SK-N-SH (cell line): Measurements from ENCODE around the gene KLHL12. TPM values are rescaled to one million over a fixed set of nuclear protein-coding genes. Genes with fewer than 3 reads are reported as not detected.
A peak's percentile ranks its signal among the peaks of the same experiment; 100 is the strongest.

Source experiments
- CTCF ChIA-PET: fragments of 300-600, 350-600 bp; formaldehyde crosslinking; extraction: SDS; loops from one replicate; lab custom pipeline; 2021; lab: Yijun Ruan, JAX
- POLR2A ChIA-PET: fragments of 350-600 bp; sonication (Branson Sonifier 250); formaldehyde crosslinking; extraction: SDS; loops from one replicate; lab custom pipeline; 2020; ENCODE audit warnings: antibody characterized with exemption, inconsistent platforms; lab: Yijun Ruan, JAX
- DNase-seq: peaks from one replicate; pipeline ENCODE4 v3.0.0; 2012
- H2AFZ ChIP-seq: fragments of 200-600 bp; sonication (generic); 2 replicates; pipeline ENCODE4 v1.8.1; 2016; ENCODE audit warnings: antibody characterized with exemption, mild to moderate bottlenecking, low read depth
- H3F3A ChIP-seq: fragments of 200-600 bp; sonication (generic); replicated peaks from 2 replicates; pipeline ENCODE3; 2016; ENCODE audit warnings: antibody characterized with exemption, mild to moderate bottlenecking; ENCODE audit not compliant: insufficient read depth
- H3K27ac ChIP-seq, 2 experiments: fragments of 200-500 bp in 1 of 2; fragments of 200-600 bp in 1 of 2; sonication (Bioruptor generic) in 1 of 2; sonication (generic), shearing (Covaris generic) in 1 of 2; 2 replicates each; pipeline versions ENCODE4 v1.5.1 to v1.6.1; 2014 to 2016; ENCODE audit warnings: low read depth in 2 of 2, inconsistent platforms in 1 of 2, low read length in 1 of 2, mild to moderate bottlenecking in 1 of 2, mixed read lengths in 1 of 2
- H3K27me3 ChIP-seq: fragments of 200-600 bp; sonication (generic), shearing (Covaris generic); 2 replicates; pipeline ENCODE4 v1.6.1; 2016; ENCODE audit warnings: mixed run types; ENCODE audit not compliant: insufficient read depth
- H3K36me3 ChIP-seq, 2 experiments: fragments of 200-500 bp in 1 of 2; fragments of 200-600 bp in 1 of 2; sonication (Bioruptor generic) in 1 of 2; sonication (generic) in 1 of 2; replicated peaks in 1 of 2; 2 replicates each; pipeline versions ENCODE3 to v1.5.1; 2014 to 2016; ENCODE audit warnings: low read length in 1 of 2, mild to moderate bottlenecking in 1 of 2; ENCODE audit not compliant: insufficient read depth in 2 of 2, control insufficient read depth in 1 of 2
- H3K4me1 ChIP-seq, 2 experiments: fragments of 200-500 bp in 1 of 2; fragments of 200-600 bp in 1 of 2; sonication (Bioruptor generic) in 1 of 2; sonication (generic), shearing (Covaris generic) in 1 of 2; 2 replicates each; pipeline versions ENCODE4 v1.5.1 to v1.6.1; 2014 to 2016; ENCODE audit warnings: low read depth in 1 of 2, low read length in 1 of 2, mixed run types in 1 of 2; ENCODE audit not compliant: insufficient read depth in 2 of 2, control insufficient read depth in 1 of 2
- H3K4me2 ChIP-seq: fragments of 200-600 bp; sonication (generic), shearing (Covaris generic); 2 replicates; pipeline ENCODE4 v1.6.1; 2017; ENCODE audit warnings: mixed run types
- H3K4me3 ChIP-seq, 2 experiments: fragments of 200-500 bp in 1 of 2; fragments of 200-600 bp in 1 of 2; sonication (Bioruptor generic) in 1 of 2; sonication (generic), shearing (Covaris generic) in 1 of 2; 2 replicates each; pipeline versions ENCODE4 v1.5.1 to v1.8.1; 2014 to 2016; ENCODE audit warnings: low read depth in 2 of 2, inconsistent platforms in 1 of 2, low read length in 1 of 2, mild to moderate bottlenecking in 1 of 2, mixed read lengths in 1 of 2, moderate library complexity in 1 of 2
- H3K79me2 ChIP-seq: fragments of 200-600 bp; sonication (generic); 2 replicates; pipeline ENCODE4 v1.8.1; 2017; ENCODE audit warnings: mild to moderate bottlenecking; ENCODE audit not compliant: insufficient read depth
- H3K9ac ChIP-seq: fragments of 200-600 bp; sonication (generic); 2 replicates; pipeline ENCODE4 v1.6.1; 2017; ENCODE audit warnings: mixed run types
- H3K9me2 ChIP-seq: fragments of 200-600 bp; sonication (generic); 2 replicates; pipeline ENCODE4 v1.6.1; 2017; ENCODE audit warnings: mixed run types
- H3K9me3 ChIP-seq: fragments of 200-600 bp; sonication (generic); 2 replicates; pipeline ENCODE4 v1.6.1; 2017; ENCODE audit warnings: mixed run types, mild to moderate bottlenecking, moderate library complexity
- H4K20me1 ChIP-seq: fragments of 200-600 bp; sonication (generic); 2 replicates; pipeline ENCODE4 v1.6.1; 2017; ENCODE audit warnings: mild to moderate bottlenecking, mixed run types; ENCODE audit not compliant: insufficient read depth
- CHD2 ChIP-seq: fragments of 150-350 bp; IDR thresholded peaks from 2 replicates; pipeline ENCODE4 v1.6.1; 2018; ENCODE audit warnings: low read length; ENCODE audit not compliant: partially characterized antibody
- ELF1 ChIP-seq: IDR thresholded peaks from 2 replicates; pipeline ENCODE4 v1.4.0; 2012
- EP300 ChIP-seq, 2 experiments: IDR thresholded peaks; 2 replicates each; pipeline versions ENCODE4 v1.4.0 to v1.6.1; 2012; ENCODE audit warnings: borderline replicate concordance in 1 of 2, low read depth in 1 of 2, low read length in 1 of 2
- EZH2phosphoT487 ChIP-seq: fragments of 200-600 bp; sonication (generic); IDR thresholded peaks from 2 replicates; pipeline ENCODE4 v1.6.1; 2017; ENCODE audit warnings: low read depth, mixed run types, mild to moderate bottlenecking, antibody characterized with exemption, moderate library complexity, borderline replicate concordance
- FOSL2 ChIP-seq: IDR thresholded peaks from 2 replicates; pipeline ENCODE4 v1.4.0; 2012; ENCODE audit warnings: low read depth, mild to moderate bottlenecking, moderate library complexity, borderline replicate concordance
- GABPA ChIP-seq: IDR thresholded peaks from 2 replicates; pipeline ENCODE4 v1.4.0; 2012; ENCODE audit warnings: low read depth, mild to moderate bottlenecking
- GATA2 ChIP-seq: sonication (generic); formaldehyde crosslinking; IDR thresholded peaks from 2 replicates; pipeline ENCODE4 v1.5.0; 2020; ENCODE audit warnings: mild to moderate bottlenecking, missing genetic modification reagents
- IRF3 ChIP-seq: fragments of 150-350 bp; IDR thresholded peaks from 2 replicates; pipeline ENCODE4 v1.6.1; 2016; ENCODE audit warnings: mild to moderate bottlenecking, low read depth, low read length
- MAX ChIP-seq: IDR thresholded peaks from 2 replicates; pipeline ENCODE4 v1.4.0; 2012; ENCODE audit warnings: low read depth
- MXI1 ChIP-seq: IDR thresholded peaks from 2 replicates; pipeline ENCODE4 v1.6.1; 2012; ENCODE audit warnings: mild to moderate bottlenecking, low read depth, low read length, improper control_type of control experiment
- PBX3 ChIP-seq: IDR thresholded peaks from 2 replicates; pipeline ENCODE4; 2012
- POLR2AphosphoS5 ChIP-seq: IDR thresholded peaks from 2 replicates; pipeline ENCODE4 v1.6.1; 2012; ENCODE audit warnings: low read depth, low read length
- RAD21 ChIP-seq: IDR thresholded peaks from 2 replicates; pipeline ENCODE4 v1.6.1; 2012; ENCODE audit warnings: mild to moderate bottlenecking, low read length
- RCOR1 ChIP-seq: fragments of 150-350 bp; IDR thresholded peaks from 2 replicates; pipeline ENCODE4 v1.6.1; 2017; ENCODE audit warnings: antibody characterized with exemption, low read length
- REST ChIP-seq: IDR thresholded peaks from 2 replicates; pipeline ENCODE4 v1.6.1; 2012; ENCODE audit warnings: mild to moderate bottlenecking, low read depth, low read length, moderate library complexity
- RFX5 ChIP-seq: IDR thresholded peaks from 2 replicates; pipeline ENCODE4 v1.6.1; 2012; ENCODE audit warnings: mild to moderate bottlenecking, improper control_type of control experiment, low read length
- RXRA ChIP-seq: IDR thresholded peaks from 2 replicates; pipeline ENCODE4 v1.4.0; 2012; ENCODE audit warnings: low read depth, mild to moderate bottlenecking, borderline replicate concordance
- SMC3 ChIP-seq: IDR thresholded peaks from 2 replicates; pipeline ENCODE4 v1.6.1; 2012; ENCODE audit warnings: low read depth, low read length, improper control_type of control experiment
- TAF1 ChIP-seq: IDR thresholded peaks from 2 replicates; pipeline ENCODE4 v1.6.1; 2012; ENCODE audit warnings: low read depth, mild to moderate bottlenecking, low read length, moderate library complexity, borderline replicate concordance
- TCF12 ChIP-seq: IDR thresholded peaks from 2 replicates; pipeline ENCODE4 v1.4.0; 2012
- USF1 ChIP-seq: IDR thresholded peaks from 2 replicates; pipeline ENCODE4 v1.4.0; 2012; ENCODE audit warnings: low read depth, borderline replicate concordance
- YY1 ChIP-seq: IDR thresholded peaks from 2 replicates; pipeline ENCODE4 v1.4.0; 2012; ENCODE audit warnings: low read depth, mild to moderate bottlenecking
- WGBS: methylation state at CpG from one replicate; pipeline ENCODE4 v1.1.6; 2017; ENCODE audit warnings: low lambda C conversion rate; 5-methylcytosine and 5-hydroxymethylcytosine counted together
- polyA plus RNA-seq, 3 experiments: library from polyadenylated mRNA; depleted of rRNA; stranded (reverse); fragments of >200 nt; gene quantifications; 2 replicates each; pipeline ENCODE4 v1.2.3, GENCODE V29; 2012

Gene KLHL12
- 22.6 and 33.0 TPM in 2 replicates for polyA plus RNA-seq (2012; rRNA removed)
- polyA plus RNA-seq (2012; cell fraction: cytosol; rRNA removed) = 28.9 and 30.0 TPM in 2 replicates
- polyA plus RNA-seq (2012; cell fraction: nucleus; rRNA removed) = 27.2 and 43.9 TPM in 2 replicates

GRCh38 chr1:202926581-202927491 is at the start of gene KLHL12:
KLHL12 (minus strand) TSS chr1:202927234; CDS start chr1:202925162, 2,072 bp downstream.
- H3K9ac ChIP-seq = peak within 1 kb of the TSS; percentile 81
- H3K9me3 ChIP-seq = no peaks in the 10 kb centered on the region
- peaks cover 9 to 24% of the 10 kb centered on the region in 2 experiments; a peak in 3 of 4 replicates for H3K4me1 ChIP-seq
- H2AFZ ChIP-seq = peak within 1 kb of the TSS; percentile 94
- H3K27ac ChIP-seq = peak within 1 kb of the TSS; percentile 77 to 95
- H3F3A ChIP-seq = peaks cover 25% of the 10 kb centered on the region
- H3K36me3 ChIP-seq = peaks cover 24% of the 10 kb centered on the region in 2 experiments
- H3K4me2 ChIP-seq = peak within 1 kb of the TSS; percentile 92
- peak within 1 kb of the TSS; percentile 80 to 93 for H3K4me3 ChIP-seq
- POLR2A ChIA-PET = interaction anchor here (0.5 to 1.0 kb wide), 3 partner anchors 80 to 214 kb away, joined by 3 to 5 read pairs (median 3); partner anchors contain the start of gene TMEM183A
- peak; percentile 97 for DNase-seq
- peaks cover 46% of the 10 kb centered on the region for H3K79me2 ChIP-seq
- no peaks in the 10 kb centered on the region for H3K27me3 ChIP-seq
- H3K9me2 ChIP-seq = no peaks in the 10 kb centered on the region
- no peaks in the 10 kb centered on the region for H4K20me1 ChIP-seq
- CTCF ChIA-PET = interaction anchor here (1.0 to 1.3 kb wide), 5 partner anchors 16 to 74 kb away, joined by 3 to 4 read pairs (median 3); no protein-coding TSS in a partner anchor
- WGBS = 1% methylated on average over 22 of the region's 57 CpGs
- peak; percentile 68; the same call in 1 of the 2 replicates for TF ChIP-seq ELF1
- 0 out of 2 replicates have a peak, but pooled peaks have one; percentile 52 for TF ChIP-seq PBX3
- no peak for TF ChIP-seq REST
- peak; percentile 98 for TF ChIP-seq POLR2AphosphoS5
- no peak for TF ChIP-seq IRF3
- TF ChIP-seq RAD21 = peak; percentile 13; the same call in 1 of the 2 replicates
- 0 out of 2 replicates have a peak, but pooled peaks have one; percentile 49 for TF ChIP-seq TCF12
- TF ChIP-seq GABPA = peak; percentile 66
- no peak for TF ChIP-seq FOSL2
- peak; percentile 87 for TF ChIP-seq TAF1
- no peak for TF ChIP-seq RFX5
- TF ChIP-seq YY1 = peak; percentile 71; the same call in 1 of the 2 replicates
- no peak for TF ChIP-seq EZH2phosphoT487
- no peak for TF ChIP-seq RXRA
- TF ChIP-seq EP300 (IDR thresholded peaks at IDR 0.05; ENCODE audit: borderline replicate concordance in 1 of 2, low read depth in 1 of 2, low read length in 1 of 2) = peak in 1 of 2 experiments; percentile 70; a peak in 2 of 4 replicates
- TF ChIP-seq GATA2 (CRISPR knock-in tag) = no peak
- TF ChIP-seq RCOR1 = peak; percentile 60; the same call in 1 of the 2 replicates
- TF ChIP-seq MAX = peak; percentile 74; the same call in 1 of the 2 replicates
- peak; percentile 99 for TF ChIP-seq USF1
- peak; percentile 87 for TF ChIP-seq MXI1
- TF ChIP-seq CHD2 = peak; percentile 86
- TF ChIP-seq SMC3 = peak; percentile 31; the same call in 1 of the 2 replicates
